ENCODE measurements around the gene ATG9B. TPM values are rescaled to one million over a fixed set of nuclear protein-coding genes. Genes with fewer than 3 reads are reported as not detected.
"Not testable (repeated sequence)": the region's sequence is repeated elsewhere in the genome, so short reads cannot be mapped to it uniquely, and the experiment has no call there.

The ATG9B gene
- polyA plus RNA-seq, 2 of the 4 experiments (the other 2 are of a cell fraction): 0.06 to 0.23 TPM

DNA sequence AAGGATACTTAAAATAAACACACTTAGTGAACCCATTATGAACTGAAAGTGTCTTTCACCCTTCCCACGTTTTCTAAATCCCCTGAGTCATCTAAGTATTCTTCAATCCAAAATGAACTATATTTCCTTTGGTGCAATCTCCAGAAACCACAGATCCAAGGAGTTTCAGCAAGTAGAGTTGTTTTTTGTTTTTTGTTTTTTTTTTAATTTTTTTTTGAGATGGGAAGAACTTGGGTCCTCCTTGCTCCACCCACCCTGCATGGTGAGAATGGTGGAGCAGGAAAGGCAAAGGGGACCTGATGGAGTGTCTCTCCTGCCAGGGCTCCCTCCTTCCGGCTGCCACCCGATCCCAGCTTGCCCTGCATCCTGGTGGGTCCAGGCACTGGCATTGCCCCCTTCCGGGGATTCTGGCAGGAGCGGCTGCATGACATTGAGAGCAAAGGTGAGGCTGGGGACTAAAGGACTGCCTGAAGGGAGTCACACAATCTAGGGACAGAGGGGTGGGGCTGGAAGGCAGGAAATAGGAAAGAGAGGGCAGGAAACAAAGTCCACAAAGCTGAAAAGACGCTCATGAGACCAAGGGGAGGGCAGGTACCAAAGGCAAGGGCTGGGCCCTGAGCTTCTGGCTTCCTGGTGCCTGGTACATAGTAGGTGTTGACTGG lies 12.1 kb downstream of the ATG9B start (continued):
- TF ChIP-seq, protein P1, sequence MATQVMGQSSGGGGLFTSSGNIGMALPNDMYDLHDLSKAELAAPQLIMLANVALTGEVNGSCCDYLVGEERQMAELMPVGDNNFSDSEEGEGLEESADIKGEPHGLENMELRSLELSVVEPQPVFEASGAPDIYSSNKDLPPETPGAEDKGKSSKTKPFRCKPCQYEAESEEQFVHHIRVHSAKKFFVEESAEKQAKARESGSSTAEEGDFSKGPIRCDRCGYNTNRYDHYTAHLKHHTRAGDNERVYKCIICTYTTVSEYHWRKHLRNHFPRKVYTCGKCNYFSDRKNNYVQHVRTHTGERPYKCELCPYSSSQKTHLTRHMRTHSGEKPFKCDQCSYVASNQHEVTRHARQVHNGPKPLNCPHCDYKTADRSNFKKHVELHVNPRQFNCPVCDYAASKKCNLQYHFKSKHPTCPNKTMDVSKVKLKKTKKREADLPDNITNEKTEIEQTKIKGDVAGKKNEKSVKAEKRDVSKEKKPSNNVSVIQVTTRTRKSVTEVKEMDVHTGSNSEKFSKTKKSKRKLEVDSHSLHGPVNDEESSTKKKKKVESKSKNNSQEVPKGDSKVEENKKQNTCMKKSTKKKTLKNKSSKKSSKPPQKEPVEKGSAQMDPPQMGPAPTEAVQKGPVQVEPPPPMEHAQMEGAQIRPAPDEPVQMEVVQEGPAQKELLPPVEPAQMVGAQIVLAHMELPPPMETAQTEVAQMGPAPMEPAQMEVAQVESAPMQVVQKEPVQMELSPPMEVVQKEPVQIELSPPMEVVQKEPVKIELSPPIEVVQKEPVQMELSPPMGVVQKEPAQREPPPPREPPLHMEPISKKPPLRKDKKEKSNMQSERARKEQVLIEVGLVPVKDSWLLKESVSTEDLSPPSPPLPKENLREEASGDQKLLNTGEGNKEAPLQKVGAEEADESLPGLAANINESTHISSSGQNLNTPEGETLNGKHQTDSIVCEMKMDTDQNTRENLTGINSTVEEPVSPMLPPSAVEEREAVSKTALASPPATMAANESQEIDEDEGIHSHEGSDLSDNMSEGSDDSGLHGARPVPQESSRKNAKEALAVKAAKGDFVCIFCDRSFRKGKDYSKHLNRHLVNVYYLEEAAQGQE (IDR thresholded peaks at IDR 0.05): no peak
- no peak for TF ChIP-seq TP53 (CRISPR knock-in tag; IDR thresholded peaks at IDR 0.05)

GRCh38 chr7:151011616-151012015 lies 12.7 kb downstream of the ATG9B start:
- ATAC-seq; H3K9me3 ChIP-seq; H3K27ac ChIP-seq; DNase-seq (ENCODE audit: low read depth in 1 of 2, low spot score in 1 of 2); POLR2A ChIA-PET; H3K4me2 ChIP-seq; H3K4me3 ChIP-seq; FAIRE-seq: not testable (repeated sequence)
- WGBS (ENCODE audit: missing lambda C conversion rate): 89% methylated on average over 12 of the region's 12 CpGs
- CTCF ChIA-PET: interaction anchor here (0.7 to 4.6 kb wide), 12 partner anchors 9 to 112 kb away, joined by 3 to 36 read pairs (median 4); no protein-coding TSS in a partner anchor
- peaks cover 23% of the 10 kb centered on the region; the same call in 1 of the 3 replicates for H3K4me1 ChIP-seq

DNA sequence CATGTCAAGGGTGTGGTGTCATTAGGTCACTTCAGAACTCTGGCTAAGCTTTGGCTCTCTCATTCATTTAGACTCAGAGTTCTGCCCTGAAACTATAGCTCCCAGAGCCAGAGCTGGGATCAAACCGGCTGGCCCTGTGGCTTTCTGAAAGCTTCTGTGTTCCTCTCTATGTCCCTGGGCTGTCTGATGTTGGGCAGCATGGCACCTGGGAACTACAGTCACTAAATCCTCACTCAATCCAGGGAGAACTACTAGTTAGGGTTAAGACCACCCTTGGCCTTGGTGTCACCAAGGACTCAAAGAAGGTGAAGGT lies 13.2 kb downstream of the ATG9B start:
- no peak overlapping the region for H3K4me3 ChIP-seq
- CTCF ChIA-PET: interaction anchor here (0.7 to 4.6 kb wide), 11 partner anchors 8 to 113 kb away, joined by 3 to 36 read pairs (median 4); no protein-coding TSS in a partner anchor
- WGBS (ENCODE audit: missing lambda C conversion rate): 67% methylated on average over 1 of the region's 1 CpG
- DNase-seq (ENCODE audit: low read depth in 1 of 2, low spot score in 1 of 2) (no peak), ATAC-seq (no peak), FAIRE-seq (no peak)
- POLR2A ChIA-PET: no interaction called here
- TF ChIP-seq CHD2 (IDR thresholded peaks at IDR 0.05; ENCODE audit: low read length, partially characterized antibody) (no peak), CHD4 (IDR thresholded peaks at IDR 0.05; ENCODE audit: borderline replicate concordance) (no peak), JUN (IDR thresholded peaks at IDR 0.05) (no peak), CBX2 (IDR thresholded peaks at IDR 0.05; ENCODE audit: borderline replicate concordance, low read depth) (no peak), SMC3 (IDR thresholded peaks at IDR 0.05) (no peak), PHF8 (IDR thresholded peaks at IDR 0.05; ENCODE audit: borderline replicate concordance, low read depth) (no peak), ZSCAN20 (CRISPR knock-in tag; IDR thresholded peaks at IDR 0.05) (no peak), RNF2 (IDR thresholded peaks at IDR 0.05; ENCODE audit: borderline replicate concordance, low read depth) (no peak), FOXS1 (CRISPR knock-in tag; IDR thresholded peaks at IDR 0.05) (no peak), CBX8 (IDR thresholded peaks at IDR 0.05) (no peak), POLR2AphosphoS2 (conservative IDR thresholded peaks at IDR 0.05; ENCODE audit: low read length) (no peak)
- no peaks in the 10 kb centered on the region for H3K9me3 ChIP-seq
- H3K27ac ChIP-seq: peak overlapping the region in 1 of 2 experiments; percentile 15; a peak in 2 of 6 replicates
- peaks cover 23% of the 10 kb centered on the region; the same call in 1 of the 3 replicates for H3K4me1 ChIP-seq
- no peak overlapping the region for H3K4me2 ChIP-seq

DNA sequence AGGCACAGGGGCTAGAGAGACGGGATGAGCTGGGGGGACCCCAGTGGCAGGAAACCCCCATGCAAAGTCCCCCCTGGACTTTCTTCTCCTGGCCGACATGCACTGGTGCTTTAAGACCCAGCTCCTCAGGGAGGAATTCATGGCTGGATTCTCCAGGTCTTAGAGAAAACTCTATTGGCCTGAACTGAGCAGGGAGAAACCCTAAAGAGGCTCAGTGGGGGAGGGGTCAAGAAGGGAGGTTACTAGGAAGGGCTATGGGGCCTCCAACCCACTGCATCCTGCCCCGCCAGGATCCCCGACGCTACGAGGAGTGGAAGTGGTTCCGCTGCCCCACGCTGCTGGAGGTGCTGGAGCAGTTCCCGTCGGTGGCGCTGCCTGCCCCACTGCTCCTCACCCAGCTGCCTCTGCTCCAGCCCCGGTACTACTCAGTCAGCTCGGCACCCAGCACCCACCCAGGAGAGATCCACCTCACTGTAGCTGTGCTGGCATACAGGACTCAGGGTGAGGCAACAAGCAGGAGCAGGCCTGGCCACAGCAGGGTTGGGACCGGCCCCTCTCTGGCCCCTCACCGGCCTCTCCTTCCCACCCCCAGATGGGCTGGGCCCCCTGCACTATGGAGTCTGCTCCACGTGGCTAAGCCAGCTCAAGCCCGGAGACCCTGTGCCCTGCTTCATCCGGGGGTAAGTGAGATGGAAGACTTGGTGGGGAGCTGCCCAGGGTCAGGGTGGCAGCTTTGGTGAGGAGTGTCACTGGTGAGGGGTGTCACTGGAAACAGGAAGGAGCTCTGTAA lies 13.8 kb downstream of the ATG9B start:
- 62% methylated on average over 15 of the region's 18 CpGs for WGBS (ENCODE audit: missing lambda C conversion rate)
- H3K4me3 ChIP-seq: no peak overlapping the region
- H3K4me1 ChIP-seq: peaks cover 23% of the 10 kb centered on the region; the same call in 1 of the 3 replicates
- ChIA-PET CTCF (interaction anchor here (0.7 to 11.2 kb wide), 15 partner anchors 10 to 113 kb away, joined by 3 to 110 read pairs (median 5); partner anchors contain the start of genes ABCB8 and ATG9B), POLR2A (no interaction called here)
- H3K27ac ChIP-seq: peak overlapping the region in 1 of 2 experiments; percentile 15; a peak in 3 of 6 replicates
- H3K4me2 ChIP-seq: peak overlapping the region; percentile 18; the same call in 2 of the 3 replicates
- DNase-seq (ENCODE audit: low read depth in 1 of 2, low spot score in 1 of 2): no peak
- ATAC-seq: peak; percentile 12 to 15; a peak in 2 of 6 replicates
- FAIRE-seq: no peak
- TF ChIP-seq POLR2A (IDR thresholded peaks at IDR 0.05; ENCODE audit: low read length) (no peak), EHF (CRISPR knock-in tag; IDR thresholded peaks at IDR 0.05) (no peak), FOSB (CRISPR knock-in tag; IDR thresholded peaks at IDR 0.05) (no peak), POLR2AphosphoS2 (conservative IDR thresholded peaks at IDR 0.05; ENCODE audit: low read length) (no peak), HEYL (CRISPR knock-in tag; IDR thresholded peaks at IDR 0.05) (no peak), CEBPB (IDR thresholded peaks at IDR 0.05) (no peak), MAX (IDR thresholded peaks at IDR 0.05) (no peak)
- TF ChIP-seq, protein P1 (IDR thresholded peaks at IDR 0.05): no peak
- H3K9me3 ChIP-seq: no peaks in the 10 kb centered on the region

Measured in A549 (cell line).